Measurements from ENCODE around the gene LRP1. TPM values are rescaled to one million over a fixed set of nuclear protein-coding genes. Genes with fewer than 3 reads are reported as not detected.
A peak's percentile ranks its signal among the peaks of the same experiment; 100 is the strongest.

LRP1 gene
- total RNA-seq, 1 donor from 2014 or later, result 24.5 TPM

DNA sequence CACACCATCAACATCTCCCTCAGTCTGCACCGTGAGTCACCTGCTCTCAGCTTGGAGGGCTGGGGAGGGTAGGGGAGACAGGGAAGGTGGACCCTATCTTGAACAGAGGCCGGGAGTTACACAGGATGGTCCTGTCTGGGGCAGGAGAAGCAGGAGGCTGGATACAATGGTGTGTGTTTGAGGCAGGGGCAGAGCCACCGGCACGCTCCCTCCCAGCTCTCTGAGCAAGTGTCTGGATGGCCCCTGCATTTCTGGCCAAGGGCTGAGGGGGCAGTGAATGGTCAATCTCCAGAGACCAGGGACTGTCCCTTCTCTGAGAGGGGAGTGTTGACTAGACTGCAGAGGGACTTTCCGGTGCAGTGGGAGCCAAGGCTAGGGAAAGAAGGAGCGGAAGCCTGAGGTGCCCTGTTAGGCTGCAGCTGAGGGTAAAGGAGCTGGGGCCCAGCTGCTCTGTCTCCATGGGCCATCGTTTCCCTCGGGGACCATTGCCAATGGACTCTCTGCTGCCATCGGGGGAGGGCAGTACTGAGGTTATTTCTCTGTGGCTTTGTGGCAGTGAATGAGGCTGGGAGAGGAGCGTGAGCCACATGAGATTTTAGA, 17.3 kb downstream of the LRP1 start:
- H3K36me3 ChIP-seq (ENCODE audit: control insufficient read depth, insufficient read depth, low read length), result peaks cover 32% of the 10 kb centered on the region
- TF ChIP-seq, protein P1, sequence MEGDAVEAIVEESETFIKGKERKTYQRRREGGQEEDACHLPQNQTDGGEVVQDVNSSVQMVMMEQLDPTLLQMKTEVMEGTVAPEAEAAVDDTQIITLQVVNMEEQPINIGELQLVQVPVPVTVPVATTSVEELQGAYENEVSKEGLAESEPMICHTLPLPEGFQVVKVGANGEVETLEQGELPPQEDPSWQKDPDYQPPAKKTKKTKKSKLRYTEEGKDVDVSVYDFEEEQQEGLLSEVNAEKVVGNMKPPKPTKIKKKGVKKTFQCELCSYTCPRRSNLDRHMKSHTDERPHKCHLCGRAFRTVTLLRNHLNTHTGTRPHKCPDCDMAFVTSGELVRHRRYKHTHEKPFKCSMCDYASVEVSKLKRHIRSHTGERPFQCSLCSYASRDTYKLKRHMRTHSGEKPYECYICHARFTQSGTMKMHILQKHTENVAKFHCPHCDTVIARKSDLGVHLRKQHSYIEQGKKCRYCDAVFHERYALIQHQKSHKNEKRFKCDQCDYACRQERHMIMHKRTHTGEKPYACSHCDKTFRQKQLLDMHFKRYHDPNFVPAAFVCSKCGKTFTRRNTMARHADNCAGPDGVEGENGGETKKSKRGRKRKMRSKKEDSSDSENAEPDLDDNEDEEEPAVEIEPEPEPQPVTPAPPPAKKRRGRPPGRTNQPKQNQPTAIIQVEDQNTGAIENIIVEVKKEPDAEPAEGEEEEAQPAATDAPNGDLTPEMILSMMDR (IDR thresholded peaks at IDR 0.05; ENCODE audit: insufficient read depth, low read length, severe bottlenecking), result no peak
- no peaks in the 10 kb centered on the region for H3K27me3 ChIP-seq (ENCODE audit: control insufficient read depth, insufficient read depth, low read length)
- no peak for FAIRE-seq
- DNase-seq (ENCODE audit: low read depth), result no peak
- H3K4me3 ChIP-seq (ENCODE audit: low read depth, low read length), result no peak overlapping the region

DNA sequence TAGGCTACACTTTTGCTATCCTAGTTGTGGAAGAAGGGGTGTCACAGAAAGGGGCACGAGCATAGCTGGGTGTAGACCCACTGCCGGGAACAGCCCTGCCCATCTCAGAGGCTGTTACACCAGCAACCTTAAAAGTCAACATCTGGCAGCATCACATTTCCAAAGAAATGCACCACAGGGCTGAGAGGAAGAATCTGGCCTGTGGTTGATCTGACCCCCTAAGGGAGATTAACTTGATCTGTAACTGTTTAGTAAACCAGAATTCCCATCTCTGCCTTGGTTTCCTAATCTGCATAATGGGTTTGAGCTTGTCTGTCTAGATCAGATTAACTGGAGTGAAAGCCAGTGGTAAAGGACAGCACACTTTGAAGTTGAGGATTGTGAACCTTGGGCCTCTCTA, 17.8 kb downstream of the LRP1 start:
- DNase-seq (ENCODE audit: low read depth) (no peak), FAIRE-seq (no peak)
- Histone ChIP-seq H3K4me3 (ENCODE audit: low read depth, low read length) (no peak overlapping the region), H3K36me3 (ENCODE audit: control insufficient read depth, insufficient read depth, low read length) (peaks cover 30% of the 10 kb centered on the region), H3K27me3 (ENCODE audit: control insufficient read depth, insufficient read depth, low read length) (no peaks in the 10 kb centered on the region)
- TF ChIP-seq, protein P1 (IDR thresholded peaks at IDR 0.05; ENCODE audit: insufficient read depth, low read length, severe bottlenecking), result no peak

DNA sequence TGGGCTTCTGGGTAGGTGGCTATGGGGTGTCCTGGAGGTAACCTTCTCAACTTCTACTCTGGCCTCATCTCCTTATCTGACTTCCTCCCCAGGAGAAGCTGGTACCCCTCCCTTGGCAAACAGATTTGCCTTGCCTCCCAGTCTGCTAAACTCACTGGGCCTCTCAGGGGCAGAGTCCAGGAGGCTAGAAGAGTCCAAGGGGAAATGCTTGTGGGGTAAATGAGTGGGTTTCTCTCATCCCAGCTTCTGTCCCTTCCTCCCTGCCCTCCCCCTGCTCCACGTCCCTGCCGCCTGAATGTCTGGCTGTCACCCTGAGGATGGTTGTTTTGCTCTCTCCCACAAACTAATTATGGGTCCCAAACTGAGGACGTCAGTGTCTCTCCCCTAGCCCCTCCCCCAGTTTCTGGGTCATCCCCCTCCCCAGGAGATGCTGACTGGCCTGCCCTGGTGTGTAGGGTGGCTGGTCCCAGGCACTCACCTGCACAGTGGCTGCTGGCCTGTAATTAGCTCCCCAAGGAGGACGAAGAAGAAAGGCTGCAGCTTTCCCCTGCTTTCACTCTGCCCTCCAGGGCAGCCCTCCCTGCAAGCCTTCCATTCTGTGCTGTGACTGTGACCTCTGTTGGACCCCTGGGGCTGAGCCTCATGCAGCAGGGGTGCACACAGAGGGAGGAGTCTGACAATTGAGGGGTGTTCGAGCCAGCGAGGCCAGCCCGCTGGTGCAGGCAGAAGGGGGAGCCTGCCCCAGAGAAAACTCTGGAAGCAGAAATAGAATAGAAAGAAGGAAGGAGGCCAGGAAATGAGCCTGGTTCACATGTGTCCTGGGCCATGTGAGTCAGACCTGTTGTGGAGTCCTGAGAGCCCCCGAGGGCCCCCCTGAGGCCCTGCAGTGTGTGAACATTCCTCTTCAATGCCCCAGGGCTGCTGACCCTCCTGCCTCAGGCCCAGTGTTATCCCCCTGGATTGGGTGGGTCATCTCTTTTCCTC, 19.0 kb downstream of the LRP1 start, which contains the start of gene LRP1-AS:
Gene LRP1-AS, minus strand, starts transcription at position 659 of the 984 bp plus-strand sequence.
- Histone ChIP-seq H3K36me3 (ENCODE audit: control insufficient read depth, insufficient read depth, low read length) (peaks cover 20% of the 10 kb centered on the region), H3K4me3 (ENCODE audit: low read depth, low read length) (no peak within 1 kb of the TSS), H3K27me3 (ENCODE audit: control insufficient read depth, insufficient read depth, low read length) (no peaks in the 10 kb centered on the region)
- no peak for DNase-seq (ENCODE audit: low read depth)
- TF ChIP-seq, protein P1 (IDR thresholded peaks at IDR 0.05; ENCODE audit: insufficient read depth, low read length, severe bottlenecking), result no peak
- FAIRE-seq, result no peak

DNA sequence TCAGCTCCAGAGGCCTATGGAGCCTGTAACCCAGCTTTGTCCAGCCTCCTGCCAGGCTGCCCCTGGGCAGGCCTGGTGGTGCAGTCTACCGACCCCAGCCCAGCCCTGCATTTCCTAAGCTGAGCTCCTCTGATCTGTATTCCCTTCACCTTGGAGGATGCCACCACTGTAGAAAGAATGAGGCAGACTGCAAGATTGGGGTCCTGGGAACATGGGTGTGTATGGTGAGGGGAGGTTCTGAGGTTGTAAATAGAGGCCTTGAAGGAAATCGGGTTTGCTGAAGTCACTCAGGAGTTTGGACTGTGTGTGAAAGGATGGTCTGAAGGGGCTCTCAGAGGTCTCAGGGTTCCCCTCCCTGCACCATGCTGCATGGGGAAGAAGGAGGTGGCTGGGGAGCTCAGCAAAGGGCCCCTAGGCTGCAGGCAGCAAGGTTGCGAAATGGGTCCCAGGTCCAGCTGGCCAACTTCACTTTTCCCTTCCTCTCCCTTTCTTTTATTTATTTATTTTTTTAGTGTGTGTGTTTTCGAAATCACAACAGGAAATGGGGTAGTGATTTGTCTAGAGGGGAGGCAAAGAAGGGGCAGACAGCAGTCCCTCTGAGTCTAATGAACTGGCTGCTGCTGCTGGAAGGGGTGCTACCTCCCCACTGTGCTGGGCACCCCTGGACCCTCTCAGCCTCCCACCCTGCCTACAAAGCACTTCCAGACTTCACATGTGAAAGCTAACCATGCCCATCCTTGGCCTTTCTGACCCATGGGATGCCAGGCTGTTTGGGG, 20.4 kb downstream of the LRP1 start:
- TF ChIP-seq, protein P1 (IDR thresholded peaks at IDR 0.05; ENCODE audit: insufficient read depth, low read length, severe bottlenecking), result no peak
- FAIRE-seq (no peak), DNase-seq (ENCODE audit: low read depth) (no peak)
- Histone ChIP-seq H3K27me3 (ENCODE audit: control insufficient read depth, insufficient read depth, low read length) (no peaks in the 10 kb centered on the region), H3K36me3 (ENCODE audit: control insufficient read depth, insufficient read depth, low read length) (peaks cover 10% of the 10 kb centered on the region), H3K4me3 (ENCODE audit: low read depth, low read length) (no peak overlapping the region)

DNA sequence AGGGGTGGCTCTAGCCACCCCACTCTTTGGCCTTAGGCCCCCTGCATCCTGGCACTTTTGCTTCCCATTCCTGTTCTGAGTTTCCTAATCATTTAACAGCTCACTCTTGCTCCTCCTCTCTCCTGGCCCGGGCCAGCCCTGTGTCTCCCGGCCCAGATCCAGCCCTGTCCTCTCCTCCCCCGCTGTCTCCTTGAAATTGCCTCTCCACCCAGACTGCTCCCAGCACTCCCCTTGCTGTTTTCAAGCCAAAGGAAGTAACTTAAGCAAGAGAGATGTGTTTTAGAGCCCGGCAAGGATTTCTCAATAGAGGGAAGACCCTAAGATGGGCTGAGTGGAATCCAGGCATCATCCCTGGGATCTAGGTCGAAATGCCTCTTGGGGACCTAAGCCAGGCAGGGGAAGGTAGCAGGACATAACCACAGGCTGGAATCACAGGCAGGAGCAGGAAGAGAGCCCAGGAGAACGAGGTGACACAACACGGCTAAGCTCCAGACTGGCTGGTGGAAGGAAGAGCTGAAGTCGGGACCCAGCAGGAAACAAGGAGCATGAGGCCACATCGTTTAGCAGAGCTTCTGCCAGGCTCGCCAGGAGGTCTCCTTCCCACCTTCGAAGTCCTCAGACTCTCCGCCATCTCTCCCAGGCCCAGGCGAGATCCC, 21.1 kb downstream of the LRP1 start:
- H3K4me3 ChIP-seq (ENCODE audit: low read depth, low read length), result no peak overlapping the region
- peak; percentile 90 for FAIRE-seq
- TF ChIP-seq, protein P1 (IDR thresholded peaks at IDR 0.05; ENCODE audit: insufficient read depth, low read length, severe bottlenecking), result no peak
- no peaks in the 10 kb centered on the region for H3K27me3 ChIP-seq (ENCODE audit: control insufficient read depth, insufficient read depth, low read length)
- no peak for DNase-seq (ENCODE audit: low read depth)
- peaks cover 12% of the 10 kb centered on the region for H3K36me3 ChIP-seq (ENCODE audit: control insufficient read depth, insufficient read depth, low read length)

All from bronchial epithelial cell (primary cell).